NCI-H2227 treated with DMSO at 0.1 percent for 48 hours (cell line): ENCODE results near the gene BNIPL.

Source experiments
- DNase-seq: peaks from one replicate; lab custom pipeline; 2025; lab: John Stamatoyannopoulos, UW

The BNIPL gene

GRCh38 chr1:151036356-151036755 is at the start of gene BNIPL:
Gene BNIPL, plus strand, starts transcription at chr1:151036586. Its CDS starts 140 bp downstream, at chr1:151036726.
- DNase-seq: no peak

DNA sequence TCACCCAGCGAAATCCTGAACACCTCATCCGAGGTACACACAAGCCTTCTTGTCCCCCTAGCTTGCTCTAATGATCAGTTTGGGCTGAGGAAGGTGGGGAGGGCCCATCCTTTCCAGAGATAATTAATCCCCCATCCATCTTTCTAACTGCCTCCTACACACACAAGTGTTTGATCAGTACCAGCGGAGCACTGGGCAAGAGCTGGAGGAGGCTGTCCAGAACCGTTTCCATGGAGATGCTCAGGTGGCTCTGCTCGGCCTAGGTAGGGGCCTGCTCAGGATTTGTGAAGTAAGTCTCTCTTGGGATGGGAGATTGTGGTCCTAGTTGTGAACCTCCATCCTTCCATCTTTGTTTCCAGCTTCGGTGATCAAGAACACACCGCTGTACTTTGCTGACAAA is 48.5 kb upstream of the BNIPL start:
- no peak for DNase-seq

DNA sequence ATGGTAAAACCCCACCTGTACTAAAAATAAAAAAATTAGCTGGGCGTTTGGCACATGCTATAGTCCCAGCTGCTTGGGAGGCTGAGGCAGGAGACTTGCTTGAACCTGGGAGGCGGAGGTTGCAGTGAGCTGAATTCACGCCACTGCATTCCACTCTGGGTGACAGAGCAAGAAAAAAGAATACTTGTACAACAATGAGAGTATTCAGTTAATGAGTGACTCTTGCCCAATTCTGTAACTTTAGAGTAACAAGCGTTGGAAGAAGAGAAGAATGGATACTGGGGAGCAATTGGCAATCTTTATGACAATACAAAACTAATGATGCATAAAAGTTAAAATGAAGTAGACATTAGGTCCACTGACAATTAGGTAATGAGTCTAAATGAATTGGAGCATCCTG is 43.8 kb upstream of the BNIPL start:
- no peak for DNase-seq

- DNase-seq: no peak
Measured at GRCh38 chr1:150994248-150994647, 42.1 kb upstream of the BNIPL start.

- no peak for DNase-seq
Measured at GRCh38 chr1:150995460-150995859, 40.9 kb upstream of the BNIPL start.

- DNase-seq: peak; percentile 35
Measured at GRCh38 chr1:150995896-150996295, 40.5 kb upstream of the BNIPL start.

DNA sequence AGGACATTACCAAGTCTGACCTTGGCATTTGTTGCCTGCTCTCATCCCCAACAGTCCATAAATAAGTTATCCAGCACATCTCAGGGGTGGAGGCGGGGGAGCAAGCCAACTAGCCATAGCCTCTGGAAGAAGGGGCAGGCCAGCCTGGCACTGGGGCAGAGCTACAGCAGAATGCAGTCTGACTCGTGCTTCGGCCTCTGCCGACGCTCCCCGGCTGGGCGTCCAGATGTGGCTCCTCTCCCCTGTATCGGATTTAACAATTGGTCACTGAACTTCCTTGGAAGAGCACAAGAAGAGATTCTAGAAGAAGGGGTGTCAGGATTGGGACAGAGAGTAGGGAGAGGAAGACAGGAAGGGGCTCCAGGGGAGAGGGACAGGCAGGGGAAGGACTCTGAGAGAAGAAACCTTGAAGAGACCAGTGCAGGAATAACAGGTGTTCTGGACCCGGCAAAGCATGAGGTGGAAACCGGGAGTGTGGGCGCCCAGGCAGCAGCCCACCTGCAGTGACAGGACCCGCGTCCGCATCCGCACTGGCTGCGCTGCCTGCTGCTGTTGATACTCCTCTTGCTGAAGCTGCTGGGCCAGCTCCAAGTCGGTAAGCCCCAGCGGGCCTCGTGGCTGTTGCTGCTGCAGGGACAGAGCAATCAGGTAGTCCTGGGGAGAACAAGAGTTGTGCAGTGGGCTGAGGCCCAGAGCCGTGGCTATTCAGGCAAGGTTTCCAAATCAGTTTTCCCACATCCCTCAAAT is 39.1 kb upstream of the BNIPL start:
- DNase-seq: no peak

GRCh38 chr1:150997949-150998348 is 38.4 kb upstream of the BNIPL start:
- no peak for DNase-seq

DNA sequence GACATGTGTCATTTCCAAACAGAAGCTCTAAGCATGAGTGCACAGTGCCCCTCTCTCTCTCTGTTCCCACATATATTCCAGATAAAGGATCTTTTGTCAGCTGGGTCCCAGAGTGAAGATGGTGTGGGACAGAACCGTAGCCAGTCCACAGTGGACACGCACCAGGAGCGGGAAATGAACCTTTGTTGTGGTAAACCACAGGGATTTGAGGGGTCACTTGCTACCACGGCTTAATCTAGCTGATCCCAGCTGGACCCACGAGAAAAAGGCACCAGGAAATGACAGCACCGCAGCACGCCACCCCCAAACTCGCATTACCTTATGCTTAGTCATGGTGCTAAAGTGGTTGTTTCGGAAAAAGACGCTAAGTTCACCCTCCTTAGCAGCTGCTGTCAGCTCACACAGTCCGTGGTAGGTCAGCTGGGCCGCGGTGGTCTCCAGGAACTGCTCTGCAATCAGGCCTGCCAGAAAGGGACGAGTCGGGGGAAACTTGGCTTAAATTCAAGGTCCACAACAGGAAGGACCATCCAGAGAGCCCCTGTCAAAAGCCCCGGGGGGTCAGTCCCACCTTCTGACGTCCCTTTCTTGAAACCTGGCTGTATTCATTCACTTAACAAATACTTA is 37.2 kb upstream of the BNIPL start:
- no peak for DNase-seq

- no peak for DNase-seq
Measured at GRCh38 chr1:150999926-151000325, 36.5 kb upstream of the BNIPL start.

DNA sequence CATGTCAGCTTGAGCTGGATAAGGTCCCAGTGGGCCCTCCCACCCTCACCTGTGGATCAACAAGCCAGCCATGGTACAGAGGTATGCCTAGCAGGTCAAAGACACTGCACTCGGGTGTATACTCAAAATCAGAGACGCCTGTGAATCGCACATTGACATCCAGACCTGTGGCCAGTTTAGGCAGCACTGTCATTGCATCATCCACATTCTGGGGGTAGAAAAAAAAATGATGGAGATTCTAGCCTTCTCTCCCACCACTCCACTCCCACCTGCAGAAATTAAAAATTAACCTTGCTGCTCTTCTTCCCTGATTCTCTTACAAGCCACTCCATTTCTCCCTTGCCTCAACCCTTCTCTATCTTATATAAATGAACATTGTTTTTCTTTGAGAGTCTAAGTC is 36.0 kb upstream of the BNIPL start:
- DNase-seq: no peak

DNA sequence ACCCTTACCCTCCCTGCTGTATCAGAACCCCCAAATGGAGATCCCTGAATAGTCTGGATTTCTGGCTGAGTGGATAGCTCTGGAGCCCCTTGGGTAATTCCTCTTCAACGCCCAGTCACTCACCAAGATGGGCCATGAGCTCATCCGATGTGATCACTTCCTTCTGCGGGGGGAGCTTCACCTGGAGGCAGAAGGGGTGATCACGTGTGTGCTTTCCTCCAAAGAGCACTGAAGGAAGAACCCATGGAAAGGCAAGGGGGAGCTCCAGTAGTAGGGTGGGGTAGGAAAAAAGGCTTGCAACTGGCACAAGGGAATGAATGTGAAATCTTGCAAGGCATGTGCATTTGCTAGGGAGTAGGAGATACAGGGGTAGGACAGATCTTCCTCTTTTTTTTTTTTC is 34.8 kb upstream of the BNIPL start:
- DNase-seq: no peak

- DNase-seq: no peak
Measured at GRCh38 chr1:151002051-151002450, 34.3 kb upstream of the BNIPL start.

DNA sequence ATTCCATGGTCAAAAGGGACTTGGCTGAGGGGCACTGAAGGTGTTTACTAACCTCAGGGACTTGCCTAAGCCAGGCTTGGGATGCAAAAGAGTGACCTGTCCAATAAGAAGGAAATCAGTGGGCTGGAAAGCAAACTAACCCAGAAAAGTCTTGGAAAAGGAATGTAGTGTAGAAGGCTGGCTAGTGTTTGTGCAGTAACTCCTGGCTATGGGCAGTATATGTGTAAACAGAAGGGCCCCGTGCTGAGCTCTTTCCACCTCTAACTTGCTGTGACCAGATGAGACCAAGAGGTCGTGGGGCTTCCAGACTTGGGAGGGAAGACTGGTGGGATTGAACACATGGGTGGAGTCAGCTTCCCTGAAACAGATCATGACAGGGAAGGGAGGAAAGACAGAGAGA is 33.8 kb upstream of the BNIPL start:
- DNase-seq: no peak

DNA sequence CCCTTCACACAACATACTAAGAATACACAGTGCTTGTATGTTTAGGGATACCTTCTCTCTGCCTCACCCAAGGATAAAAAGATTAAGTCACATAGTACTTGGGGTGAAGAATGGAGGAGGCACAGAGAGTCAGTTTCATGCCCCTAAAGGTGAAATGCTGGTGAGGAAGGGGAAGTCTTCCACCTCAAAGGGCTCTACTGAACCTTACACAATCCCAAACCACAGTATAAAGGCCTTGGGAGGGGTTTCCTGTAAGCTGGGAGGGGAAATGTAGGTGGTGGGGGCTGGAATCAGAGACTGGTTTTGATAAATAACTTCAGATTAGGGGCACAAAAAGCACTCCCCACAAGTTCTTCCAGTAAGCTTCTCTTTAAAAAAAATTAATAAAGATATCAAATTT is 33.2 kb upstream of the BNIPL start:
- no peak for DNase-seq

GRCh38 chr1:151005729-151006319 is 30.6 kb upstream of the BNIPL start:
- DNase-seq: no peak

GRCh38 chr1:151006327-151007052 is 29.9 kb upstream of the BNIPL start, which contains the start of gene MINDY1:
Gene MINDY1, minus strand, starts transcription at chr1:151006902. Its CDS starts 4,285 bp downstream, at chr1:151002617.
- peak; percentile 77 for DNase-seq

DNA sequence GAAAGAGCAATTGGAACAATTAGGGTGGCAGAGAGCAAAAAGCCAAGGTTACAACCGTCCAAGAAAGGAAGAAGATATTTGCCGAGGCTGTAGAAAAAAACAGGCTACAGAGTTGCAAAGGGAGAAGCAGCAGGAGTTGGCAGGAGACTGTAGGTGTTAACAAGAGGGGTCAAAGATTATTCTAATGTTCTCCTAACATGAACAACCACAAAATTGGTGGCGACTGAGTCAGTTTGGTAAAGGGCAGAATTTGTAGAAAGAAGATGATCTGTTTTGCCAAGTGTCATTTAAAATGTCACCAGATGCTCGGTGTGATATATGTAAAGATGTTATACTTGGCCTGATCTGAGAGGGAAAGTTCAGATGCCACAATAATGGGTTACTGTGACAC is 28.5 kb upstream of the BNIPL start:
- DNase-seq: no peak

GRCh38 chr1:151008244-151009205 is 27.9 kb upstream of the BNIPL start, which contains the start of gene PRUNE1:
Gene PRUNE1, plus strand, starts transcription at chr1:151008449. Its CDS starts 184 bp downstream, at chr1:151008633.
- DNase-seq: peak; percentile 90

- no peak for DNase-seq
Measured at GRCh38 chr1:151009206-151009587, 27.2 kb upstream of the BNIPL start.

DNA sequence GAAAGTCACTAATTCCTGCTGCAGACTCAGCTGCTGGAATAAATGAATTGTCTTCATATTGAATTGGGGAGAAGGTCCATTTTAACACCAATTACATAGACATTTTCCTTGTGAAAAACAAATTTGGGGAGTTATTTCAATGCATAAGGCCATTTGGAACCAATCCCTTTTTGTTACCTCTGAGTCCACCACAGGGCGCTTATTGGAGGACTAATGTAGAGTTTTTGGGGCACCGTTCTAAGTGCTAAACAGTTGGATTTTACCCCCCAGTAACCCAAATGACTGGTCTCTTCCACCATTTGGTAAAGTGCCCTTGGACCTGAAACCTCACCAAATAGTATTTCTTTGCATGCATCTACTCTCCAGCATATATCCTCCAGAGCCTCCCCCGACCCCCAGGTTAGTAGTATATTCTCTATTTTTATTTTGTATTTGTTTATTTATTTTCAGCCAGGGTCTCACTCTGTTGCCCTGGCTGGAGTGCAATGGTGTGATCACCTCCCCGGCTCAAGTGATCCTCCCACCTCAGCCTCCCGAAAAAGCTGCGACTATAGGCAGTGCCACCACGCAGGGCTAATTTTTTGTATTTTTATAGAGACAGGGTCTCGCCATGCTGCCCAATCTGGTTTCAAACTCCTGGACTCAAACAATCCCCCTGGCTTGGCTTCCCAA is 26.6 kb upstream of the BNIPL start:
- DNase-seq: no peak
